ENCODE results near the gene INHBB.

DNA sequence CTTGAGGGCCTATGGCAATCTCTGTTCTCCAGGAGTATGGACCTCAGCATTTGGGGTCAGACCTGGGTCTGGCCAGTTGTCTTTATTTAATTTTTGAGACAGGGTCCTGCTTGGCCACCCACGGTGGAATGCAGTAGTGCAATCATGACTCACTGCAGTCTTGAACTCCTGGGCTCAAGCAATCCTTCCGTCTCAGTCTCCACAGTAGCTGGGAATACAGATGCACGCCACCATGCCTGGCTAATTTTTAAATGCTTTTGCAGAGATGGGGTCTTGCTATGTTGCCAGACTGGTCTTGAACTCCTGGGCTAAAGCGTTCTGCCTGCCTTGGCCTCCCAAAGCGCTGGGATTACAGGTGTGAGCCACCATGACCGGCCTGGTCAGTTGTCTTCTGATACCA is 46.4 kb upstream of the INHBB start:
- TF ChIP-seq, protein P1, sequence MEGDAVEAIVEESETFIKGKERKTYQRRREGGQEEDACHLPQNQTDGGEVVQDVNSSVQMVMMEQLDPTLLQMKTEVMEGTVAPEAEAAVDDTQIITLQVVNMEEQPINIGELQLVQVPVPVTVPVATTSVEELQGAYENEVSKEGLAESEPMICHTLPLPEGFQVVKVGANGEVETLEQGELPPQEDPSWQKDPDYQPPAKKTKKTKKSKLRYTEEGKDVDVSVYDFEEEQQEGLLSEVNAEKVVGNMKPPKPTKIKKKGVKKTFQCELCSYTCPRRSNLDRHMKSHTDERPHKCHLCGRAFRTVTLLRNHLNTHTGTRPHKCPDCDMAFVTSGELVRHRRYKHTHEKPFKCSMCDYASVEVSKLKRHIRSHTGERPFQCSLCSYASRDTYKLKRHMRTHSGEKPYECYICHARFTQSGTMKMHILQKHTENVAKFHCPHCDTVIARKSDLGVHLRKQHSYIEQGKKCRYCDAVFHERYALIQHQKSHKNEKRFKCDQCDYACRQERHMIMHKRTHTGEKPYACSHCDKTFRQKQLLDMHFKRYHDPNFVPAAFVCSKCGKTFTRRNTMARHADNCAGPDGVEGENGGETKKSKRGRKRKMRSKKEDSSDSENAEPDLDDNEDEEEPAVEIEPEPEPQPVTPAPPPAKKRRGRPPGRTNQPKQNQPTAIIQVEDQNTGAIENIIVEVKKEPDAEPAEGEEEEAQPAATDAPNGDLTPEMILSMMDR (conservative IDR thresholded peaks at IDR 0.05; ENCODE audit: low read depth, low read length) = no peak
- TF ChIP-seq RAD21 (IDR thresholded peaks at IDR 0.05; ENCODE audit: low read length) (no peak), CEBPB (IDR thresholded peaks at IDR 0.05; ENCODE audit: low read depth, low read length) (no peak; the same call in 1 of the 2 replicates), SMC3 (IDR thresholded peaks at IDR 0.05; ENCODE audit: low read depth, low read length) (no peak), BHLHE40 (IDR thresholded peaks at IDR 0.05; ENCODE audit: low read depth, low read length) (no peak), RFX5 (IDR thresholded peaks at IDR 0.05; ENCODE audit: low read depth, low read length) (no peak), POLR2A (IDR thresholded peaks at IDR 0.05; ENCODE audit: low read depth, low read length) (no peak), MAZ (IDR thresholded peaks at IDR 0.05; ENCODE audit: borderline replicate concordance, low read depth, low read length) (no peak), MAFK (IDR thresholded peaks at IDR 0.05; ENCODE audit: low read depth, low read length) (no peak), FOS (IDR thresholded peaks at IDR 0.05; ENCODE audit: low read depth, low read length) (no peak), RCOR1 (IDR thresholded peaks at IDR 0.05; ENCODE audit: insufficient replicate concordance, low read length) (no peak)
- TF ChIP-seq, protein P2, sequence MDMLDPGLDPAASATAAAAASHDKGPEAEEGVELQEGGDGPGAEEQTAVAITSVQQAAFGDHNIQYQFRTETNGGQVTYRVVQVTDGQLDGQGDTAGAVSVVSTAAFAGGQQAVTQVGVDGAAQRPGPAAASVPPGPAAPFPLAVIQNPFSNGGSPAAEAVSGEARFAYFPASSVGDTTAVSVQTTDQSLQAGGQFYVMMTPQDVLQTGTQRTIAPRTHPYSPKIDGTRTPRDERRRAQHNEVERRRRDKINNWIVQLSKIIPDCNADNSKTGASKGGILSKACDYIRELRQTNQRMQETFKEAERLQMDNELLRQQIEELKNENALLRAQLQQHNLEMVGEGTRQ (IDR thresholded peaks at IDR 0.05; ENCODE audit: low read depth, low read length) = no peak
- TF ChIP-seq, protein P3, sequence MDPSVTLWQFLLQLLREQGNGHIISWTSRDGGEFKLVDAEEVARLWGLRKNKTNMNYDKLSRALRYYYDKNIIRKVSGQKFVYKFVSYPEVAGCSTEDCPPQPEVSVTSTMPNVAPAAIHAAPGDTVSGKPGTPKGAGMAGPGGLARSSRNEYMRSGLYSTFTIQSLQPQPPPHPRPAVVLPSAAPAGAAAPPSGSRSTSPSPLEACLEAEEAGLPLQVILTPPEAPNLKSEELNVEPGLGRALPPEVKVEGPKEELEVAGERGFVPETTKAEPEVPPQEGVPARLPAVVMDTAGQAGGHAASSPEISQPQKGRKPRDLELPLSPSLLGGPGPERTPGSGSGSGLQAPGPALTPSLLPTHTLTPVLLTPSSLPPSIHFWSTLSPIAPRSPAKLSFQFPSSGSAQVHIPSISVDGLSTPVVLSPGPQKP (IDR thresholded peaks at IDR 0.05; ENCODE audit: borderline replicate concordance, low read depth, low read length) = no peak

Data from IMR-90 (cell line).